Gastrocnemius medialis (tissue), 4 donors: Measurements from ENCODE around the gene PKNOX2.

Experiments
- CTCF ChIP-seq, 5 experiments: fragments of 450-650 bp in 3 of 5; fragments of 200-600 bp in 2 of 5; sonication (generic) in 2 of 5; IDR thresholded peaks in 4 of 5; conservative IDR thresholded peaks in 1 of 5; 1 replicate in 4 of 5; 2 replicates in 1 of 5; pipeline ENCODE4 v1.5.1; 2016 to 2019; ENCODE audit warnings: antibody characterized with exemption in 5 of 5, mild to moderate bottlenecking in 3 of 5, moderate library complexity in 3 of 5
- POLR2A ChIP-seq, 2 donors: fragments of 450-650 bp; IDR thresholded peaks; one replicate each; pipeline ENCODE4 v1.6.1; 2017; ENCODE audit warnings: antibody characterized with exemption in 2 of 2, mild to moderate bottlenecking in 2 of 2, moderate library complexity in 2 of 2

GRCh38 chr11:125192183-125192582 lies 27.6 kb downstream of the PKNOX2 start:
- TF ChIP-seq POLR2A (IDR thresholded peaks at IDR 0.05) (no peak), CTCF (IDR thresholded peaks at IDR 0.05 in 4 of 5, conservative IDR thresholded peaks at IDR 0.05 in 1 of 5) (no peak)
